ENCODE data around the gene PLTP. TPM values are rescaled to one million over a fixed set of nuclear protein-coding genes. Genes with fewer than 3 reads are reported as not detected.
A peak's percentile ranks its signal among the peaks of the same experiment; 100 is the strongest.

The PLTP gene
- total and polyA plus RNA-seq, 2 of the 13 experiments (the other 11 are each of a cell fraction or from before 2014, with no cell fraction given) = 16.9 to 28.6 TPM

- no peak for TF ChIP-seq LRRFIP1 (CRISPR knock-in tag; conservative IDR thresholded peaks at IDR 0.05)
- TF ChIP-seq, protein P1, sequence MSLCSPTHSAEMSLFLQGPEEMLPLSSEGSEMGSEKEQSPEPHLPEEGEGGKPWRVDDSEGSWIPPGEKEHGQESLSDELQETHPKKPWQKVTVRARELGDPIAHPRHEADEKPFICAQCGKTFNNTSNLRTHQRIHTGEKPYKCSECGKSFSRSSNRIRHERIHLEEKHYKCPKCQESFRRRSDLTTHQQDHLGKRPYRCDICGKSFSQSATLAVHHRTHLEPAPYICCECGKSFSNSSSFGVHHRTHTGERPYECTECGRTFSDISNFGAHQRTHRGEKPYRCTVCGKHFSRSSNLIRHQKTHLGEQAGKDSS (CRISPR knock-in tag; IDR thresholded peaks at IDR 0.05; ENCODE audit: borderline replicate concordance, low read depth) = 0 out of 2 replicates have a peak, but pooled peaks have one; percentile 23
- TF ChIP-seq TEF (CRISPR knock-in tag; IDR thresholded peaks at IDR 0.05) = 0 out of 2 replicates have a peak, but pooled peaks have one; percentile 3
- TF ChIP-seq FOXK1 (CRISPR knock-in tag; IDR thresholded peaks at IDR 0.05; ENCODE audit: borderline replicate concordance, low read depth) = peak; percentile 34; the same call in 1 of the 2 replicates
- TF ChIP-seq, protein P2, sequence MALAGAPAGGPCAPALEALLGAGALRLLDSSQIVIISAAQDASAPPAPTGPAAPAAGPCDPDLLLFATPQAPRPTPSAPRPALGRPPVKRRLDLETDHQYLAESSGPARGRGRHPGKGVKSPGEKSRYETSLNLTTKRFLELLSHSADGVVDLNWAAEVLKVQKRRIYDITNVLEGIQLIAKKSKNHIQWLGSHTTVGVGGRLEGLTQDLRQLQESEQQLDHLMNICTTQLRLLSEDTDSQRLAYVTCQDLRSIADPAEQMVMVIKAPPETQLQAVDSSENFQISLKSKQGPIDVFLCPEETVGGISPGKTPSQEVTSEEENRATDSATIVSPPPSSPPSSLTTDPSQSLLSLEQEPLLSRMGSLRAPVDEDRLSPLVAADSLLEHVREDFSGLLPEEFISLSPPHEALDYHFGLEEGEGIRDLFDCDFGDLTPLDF (CRISPR knock-in tag; IDR thresholded peaks at IDR 0.05) = peak; percentile 50; the same call in 1 of the 2 replicates
- TF ChIP-seq TAF1 (CRISPR knock-in tag; IDR thresholded peaks at IDR 0.05) = peak; percentile 30; the same call in 1 of the 2 replicates
- peak; percentile 74; the same call in 1 of the 2 replicates for TF ChIP-seq SNAPC2 (CRISPR knock-in tag; IDR thresholded peaks at IDR 0.05)
- TF ChIP-seq, protein P3, sequence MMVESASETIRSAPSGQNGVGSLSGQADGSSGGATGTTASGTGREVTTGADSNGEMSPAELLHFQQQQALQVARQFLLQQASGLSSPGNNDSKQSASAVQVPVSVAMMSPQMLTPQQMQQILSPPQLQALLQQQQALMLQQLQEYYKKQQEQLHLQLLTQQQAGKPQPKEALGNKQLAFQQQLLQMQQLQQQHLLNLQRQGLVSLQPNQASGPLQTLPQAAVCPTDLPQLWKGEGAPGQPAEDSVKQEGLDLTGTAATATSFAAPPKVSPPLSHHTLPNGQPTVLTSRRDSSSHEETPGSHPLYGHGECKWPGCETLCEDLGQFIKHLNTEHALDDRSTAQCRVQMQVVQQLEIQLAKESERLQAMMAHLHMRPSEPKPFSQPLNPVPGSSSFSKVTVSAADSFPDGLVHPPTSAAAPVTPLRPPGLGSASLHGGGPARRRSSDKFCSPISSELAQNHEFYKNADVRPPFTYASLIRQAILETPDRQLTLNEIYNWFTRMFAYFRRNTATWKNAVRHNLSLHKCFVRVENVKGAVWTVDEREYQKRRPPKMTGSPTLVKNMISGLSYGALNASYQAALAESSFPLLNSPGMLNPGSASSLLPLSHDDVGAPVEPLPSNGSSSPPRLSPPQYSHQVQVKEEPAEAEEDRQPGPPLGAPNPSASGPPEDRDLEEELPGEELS (CRISPR knock-in tag; IDR thresholded peaks at IDR 0.05) = no peak
- 0 out of 2 replicates have a peak, but pooled peaks have one; percentile 60 for TF ChIP-seq ZFP90 (CRISPR knock-in tag; IDR thresholded peaks at IDR 0.05; ENCODE audit: borderline replicate concordance)
- no peak for TF ChIP-seq AFF4 (CRISPR knock-in tag; IDR thresholded peaks at IDR 0.05)
- no peak for TF ChIP-seq ZNF790 (CRISPR knock-in tag; IDR thresholded peaks at IDR 0.05; ENCODE audit: borderline replicate concordance)
- peak; percentile 65; the same call in 1 of the 2 replicates for TF ChIP-seq SETDB1 (CRISPR knock-in tag; IDR thresholded peaks at IDR 0.05; ENCODE audit: borderline replicate concordance)
- TF ChIP-seq, protein P4, sequence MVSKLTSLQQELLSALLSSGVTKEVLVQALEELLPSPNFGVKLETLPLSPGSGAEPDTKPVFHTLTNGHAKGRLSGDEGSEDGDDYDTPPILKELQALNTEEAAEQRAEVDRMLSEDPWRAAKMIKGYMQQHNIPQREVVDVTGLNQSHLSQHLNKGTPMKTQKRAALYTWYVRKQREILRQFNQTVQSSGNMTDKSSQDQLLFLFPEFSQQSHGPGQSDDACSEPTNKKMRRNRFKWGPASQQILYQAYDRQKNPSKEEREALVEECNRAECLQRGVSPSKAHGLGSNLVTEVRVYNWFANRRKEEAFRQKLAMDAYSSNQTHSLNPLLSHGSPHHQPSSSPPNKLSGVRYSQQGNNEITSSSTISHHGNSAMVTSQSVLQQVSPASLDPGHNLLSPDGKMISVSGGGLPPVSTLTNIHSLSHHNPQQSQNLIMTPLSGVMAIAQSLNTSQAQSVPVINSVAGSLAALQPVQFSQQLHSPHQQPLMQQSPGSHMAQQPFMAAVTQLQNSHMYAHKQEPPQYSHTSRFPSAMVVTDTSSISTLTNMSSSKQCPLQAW (CRISPR knock-in tag; IDR thresholded peaks at IDR 0.05) = 0 out of 2 replicates have a peak, but pooled peaks have one; percentile 54
These were observed 8.7 kb upstream of the PLTP start (continued) for GRCh38 chr20:45920462-45921336.

Data from HepG2 (cell line).